HTERT RPE-1 (cell line): ENCODE measurements around the gene ZNF148.

Experiments
- in situ Hi-C: fragments of 300-500 bp; cut with MboI; formaldehyde crosslinking; loops from 4 replicates; pipeline ENCODE4 v1.14.3; 2020; ENCODE audit warnings: low sequenced_read_pairs

ZNF148 gene

GRCh38 chr3:125194061-125194848, 180.9 kb downstream of the ZNF148 start:
- in situ Hi-C loops = no loop called here

GRCh38 chr3:125192190-125193035, 182.7 kb downstream of the ZNF148 start:
- in situ Hi-C loops = no loop called here

GRCh38 chr3:125191730-125192129, 183.4 kb downstream of the ZNF148 start:
- in situ Hi-C loops = no loop called here

- in situ Hi-C loops = no loop called here
These were observed 183.9 kb downstream of the ZNF148 start for GRCh38 chr3:125191256-125191655.

- in situ Hi-C loops = no loop called here
These were observed 184.3 kb downstream of the ZNF148 start for GRCh38 chr3:125190786-125191185.

- in situ Hi-C loops = no loop called here
These were observed 185.6 kb downstream of the ZNF148 start for GRCh38 chr3:125189378-125190165.

GRCh38 chr3:125188955-125189354, 186.2 kb downstream of the ZNF148 start:
- in situ Hi-C loops = no loop called here

- in situ Hi-C loops = no loop called here
These were observed 187.6 kb downstream of the ZNF148 start for GRCh38 chr3:125187599-125187910.

- in situ Hi-C loops = no loop called here
These were observed 188.1 kb downstream of the ZNF148 start for GRCh38 chr3:125186800-125187598.

- in situ Hi-C loops = no loop called here
These were observed 188.8 kb downstream of the ZNF148 start for GRCh38 chr3:125186261-125186787.

- in situ Hi-C loops = no loop called here
These were observed 189.3 kb downstream of the ZNF148 start for GRCh38 chr3:125185805-125186204.

GRCh38 chr3:125179884-125180240, 195.3 kb downstream of the ZNF148 start:
- in situ Hi-C loops = no loop called here

- in situ Hi-C loops = no loop called here
These were observed 195.8 kb downstream of the ZNF148 start for GRCh38 chr3:125179143-125179883.

GRCh38 chr3:125177746-125178145, 197.4 kb downstream of the ZNF148 start:
- in situ Hi-C loops = no loop called here
